GM13976 (cell line): ENCODE results near the gene RBBP6.
"Not testable (repeated sequence)": the region's sequence is repeated elsewhere in the genome, so short reads cannot be mapped to it uniquely, and the experiment has no call there.

Experiments
- DNase-seq: peaks from one replicate; pipeline ENCODE4 v3.0.0; 2012; ENCODE audit warnings: low spot score
- in situ Hi-C: fragments of 300-500 bp; cut with MboI; formaldehyde crosslinking; loops from one replicate; pipeline ENCODE4 v1.12.0; 2022; ENCODE audit warnings: low sequenced_read_pairs, mixed read lengths, inconsistent platforms; ENCODE audit not compliant: unreplicated experiment
- TF ChIP-seq, protein P1 (sequence below): IDR thresholded peaks from 2 replicates; pipeline ENCODE4 v1.5.1; 2012; ENCODE audit warnings: borderline replicate concordance, mild to moderate bottlenecking; ENCODE audit not compliant: insufficient read depth; ENCODE audit errors: extremely low read depth, missing control alignments, control extremely low read depth

The RBBP6 gene

DNA sequence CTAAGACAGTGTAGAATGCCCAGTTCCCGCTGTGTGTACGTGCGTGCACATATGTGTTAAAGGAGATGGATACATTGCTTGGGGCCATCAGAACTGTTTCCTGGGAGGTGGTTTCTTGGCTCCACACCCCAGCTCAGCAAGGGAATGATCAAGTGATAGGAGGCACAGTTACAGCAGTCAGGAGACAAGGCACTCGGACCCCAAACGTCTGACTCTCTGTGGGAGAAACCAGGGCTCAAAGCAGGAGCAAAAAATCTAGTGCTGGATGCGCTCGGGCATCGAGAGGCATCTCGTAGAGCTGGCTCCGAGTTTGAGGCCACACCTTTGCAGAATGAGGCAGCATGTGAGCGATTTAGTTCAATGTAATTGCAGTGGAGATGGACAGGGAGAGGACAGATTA is 71.9 kb downstream of the RBBP6 start:
- in situ Hi-C loops, result no loop called here
- no peak for DNase-seq
- TF ChIP-seq, protein P1, sequence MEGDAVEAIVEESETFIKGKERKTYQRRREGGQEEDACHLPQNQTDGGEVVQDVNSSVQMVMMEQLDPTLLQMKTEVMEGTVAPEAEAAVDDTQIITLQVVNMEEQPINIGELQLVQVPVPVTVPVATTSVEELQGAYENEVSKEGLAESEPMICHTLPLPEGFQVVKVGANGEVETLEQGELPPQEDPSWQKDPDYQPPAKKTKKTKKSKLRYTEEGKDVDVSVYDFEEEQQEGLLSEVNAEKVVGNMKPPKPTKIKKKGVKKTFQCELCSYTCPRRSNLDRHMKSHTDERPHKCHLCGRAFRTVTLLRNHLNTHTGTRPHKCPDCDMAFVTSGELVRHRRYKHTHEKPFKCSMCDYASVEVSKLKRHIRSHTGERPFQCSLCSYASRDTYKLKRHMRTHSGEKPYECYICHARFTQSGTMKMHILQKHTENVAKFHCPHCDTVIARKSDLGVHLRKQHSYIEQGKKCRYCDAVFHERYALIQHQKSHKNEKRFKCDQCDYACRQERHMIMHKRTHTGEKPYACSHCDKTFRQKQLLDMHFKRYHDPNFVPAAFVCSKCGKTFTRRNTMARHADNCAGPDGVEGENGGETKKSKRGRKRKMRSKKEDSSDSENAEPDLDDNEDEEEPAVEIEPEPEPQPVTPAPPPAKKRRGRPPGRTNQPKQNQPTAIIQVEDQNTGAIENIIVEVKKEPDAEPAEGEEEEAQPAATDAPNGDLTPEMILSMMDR, result no peak

GRCh38 chr16:24612656-24613055 is 73.3 kb downstream of the RBBP6 start:
- no peak for DNase-seq
- in situ Hi-C loops, result no loop called here
- TF ChIP-seq, protein P1, result no peak

DNA sequence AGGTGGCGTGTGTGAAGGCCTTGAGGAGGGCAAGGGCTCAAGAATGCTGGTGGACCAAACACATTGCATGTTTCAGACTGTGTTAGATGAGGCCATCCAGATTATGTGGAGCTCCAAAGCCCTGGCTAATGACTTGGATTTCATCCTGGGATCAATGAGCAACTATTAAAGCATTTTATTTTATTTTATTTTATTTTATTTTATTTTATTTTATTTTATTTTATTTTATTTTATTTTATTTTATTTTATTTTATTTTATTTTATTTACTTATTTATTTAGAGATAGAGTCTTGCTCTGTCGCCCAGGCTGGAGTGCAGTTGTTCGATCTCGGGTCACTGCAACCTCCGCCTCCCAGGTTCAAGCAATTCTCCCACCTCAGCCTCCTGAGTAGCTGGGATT is 73.9 kb downstream of the RBBP6 start:
- DNase-seq, in situ Hi-C loops: not testable (repeated sequence)

DNA sequence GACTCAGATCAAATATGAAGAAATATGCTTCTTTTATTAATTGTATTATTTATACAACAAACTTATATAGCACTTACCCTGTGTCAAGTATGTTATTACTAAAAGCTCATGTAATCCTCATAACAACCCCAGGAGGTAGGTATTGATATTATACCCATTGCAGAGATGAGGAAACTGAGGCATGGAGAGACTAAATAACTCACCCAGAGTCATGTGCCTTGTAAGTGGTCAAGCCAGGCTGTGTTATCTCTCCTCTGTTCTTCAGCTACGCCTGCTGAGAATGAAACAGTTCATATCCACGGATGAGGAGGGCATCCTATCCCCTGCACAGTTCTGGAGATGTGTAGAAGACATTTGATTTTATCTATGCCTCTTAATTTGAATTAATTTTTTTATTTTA is 78.1 kb downstream of the RBBP6 start:
- in situ Hi-C loops, result no loop called here
- DNase-seq, result no peak
- TF ChIP-seq, protein P1, result no peak
